ENCODE results near the gene SLMAP.
A peak's percentile ranks its signal among the peaks of the same experiment; 100 is the strongest.

Gene SLMAP

GRCh38 chr3:57896691-57897090 lies 140.6 kb downstream of the SLMAP start:
- DNase-seq: no peak

GRCh38 chr3:57900786-57901185 lies 144.7 kb downstream of the SLMAP start:
- no peak for DNase-seq

GRCh38 chr3:57903124-57903890 lies 147.2 kb downstream of the SLMAP start:
- DNase-seq: no peak

GRCh38 chr3:57910990-57911389 lies 154.9 kb downstream of the SLMAP start:
- peak; percentile 32 for DNase-seq

- no peak for DNase-seq
These were observed 155.5 kb downstream of the SLMAP start for GRCh38 chr3:57911593-57911992.

- no peak for DNase-seq
These were observed 161.5 kb downstream of the SLMAP start for GRCh38 chr3:57917601-57918000.

- no peak for DNase-seq
These were observed 162.2 kb downstream of the SLMAP start for GRCh38 chr3:57918123-57918837.

- no peak for DNase-seq
These were observed 163.9 kb downstream of the SLMAP start for GRCh38 chr3:57919987-57920386.

GRCh38 chr3:57923101-57923500 lies 167.0 kb downstream of the SLMAP start:
- DNase-seq: no peak

- no peak for DNase-seq
These were observed 167.6 kb downstream of the SLMAP start for GRCh38 chr3:57923752-57924151.

- DNase-seq: no peak
These were observed 171.1 kb downstream of the SLMAP start for GRCh38 chr3:57927166-57927565.

GRCh38 chr3:57927916-57928315 lies 171.8 kb downstream of the SLMAP start:
- no peak for DNase-seq

GRCh38 chr3:57928511-57928910 lies 172.4 kb downstream of the SLMAP start:
- no peak for DNase-seq

- DNase-seq: no peak
These were observed 173.9 kb downstream of the SLMAP start for GRCh38 chr3:57929988-57930387.

- DNase-seq: no peak
These were observed 177.5 kb downstream of the SLMAP start for GRCh38 chr3:57933602-57934001.

GRCh38 chr3:57934373-57934772 lies 178.3 kb downstream of the SLMAP start:
- no peak for DNase-seq

GRCh38 chr3:57935539-57935938 lies 179.4 kb downstream of the SLMAP start:
- no peak for DNase-seq

- DNase-seq: no peak
These were observed 181.0 kb downstream of the SLMAP start for GRCh38 chr3:57937092-57937491.

GRCh38 chr3:57939775-57940174 lies 183.7 kb downstream of the SLMAP start:
- DNase-seq: no peak

GRCh38 chr3:57942388-57942787 lies 186.3 kb downstream of the SLMAP start:
- no peak for DNase-seq

GRCh38 chr3:57942872-57943283 lies 186.8 kb downstream of the SLMAP start:
- no peak for DNase-seq

GRCh38 chr3:57943525-57944495 lies 187.7 kb downstream of the SLMAP start:
- DNase-seq: no peak

- no peak for DNase-seq
These were observed 190.9 kb downstream of the SLMAP start for GRCh38 chr3:57946970-57947381.
